RWPE1 (cell line): ENCODE data around the gene HOMEZ.

Source experiments
- CTCF ChIA-PET: fragments of 350-600 bp; sonication (Branson Sonifier 250); formaldehyde crosslinking; extraction: SDS; loops from one replicate; lab custom pipeline; 2021; lab: Yijun Ruan, JAX
- POLR2A ChIA-PET: fragments of 400-600 bp; formaldehyde crosslinking; extraction: SDS; loops from one replicate; lab custom pipeline; 2020; ENCODE audit warnings: antibody characterized with exemption; ENCODE audit not compliant: low non-redundant PET; lab: Yijun Ruan, JAX
- DNase-seq: peaks from one replicate; pipeline ENCODE4 v3.0.0; 2012; ENCODE audit warnings: low spot score
- H3K27ac ChIP-seq: fragments of 450-650 bp; 2 replicates; pipeline ENCODE4 v1.5.1; 2017
- CTCF ChIP-seq: fragments of 450-650 bp; conservative IDR thresholded peaks from 2 replicates; pipeline ENCODE4 v1.5.1; 2017; ENCODE audit warnings: low read depth, mild to moderate bottlenecking

Gene HOMEZ

GRCh38 chr14:23300687-23301223 lies 14.8 kb upstream of the HOMEZ start:
- ChIA-PET POLR2A (interaction anchor here (0.5 to 1.0 kb wide), 2 partner anchors 14 to 15 kb away, joined by 3 read pairs; no protein-coding TSS in a partner anchor), CTCF (interaction anchor here (0.5 to 1.3 kb wide), 8 partner anchors 8 to 293 kb away, joined by 3 to 7 read pairs (median 4); no protein-coding TSS in a partner anchor)
- TF ChIP-seq CTCF, result no peak
- no peak for DNase-seq
- H3K27ac ChIP-seq, result peak overlapping the region; percentile 96

- no peak for DNase-seq
- peak overlapping the region; percentile 96 for H3K27ac ChIP-seq
- ChIA-PET POLR2A (interaction anchor here (0.5 to 1.0 kb wide), 2 partner anchors 13 to 15 kb away, joined by 3 read pairs; no protein-coding TSS in a partner anchor), CTCF (interaction anchor here (0.5 to 1.3 kb wide), 8 partner anchors 12 to 294 kb away, joined by 3 to 9 read pairs (median 6); no protein-coding TSS in a partner anchor)
- TF ChIP-seq CTCF, result no peak
These were observed 14.2 kb upstream of the HOMEZ start for GRCh38 chr14:23299986-23300686.

GRCh38 chr14:23299211-23299957 lies 13.5 kb upstream of the HOMEZ start:
- POLR2A ChIA-PET, result interaction anchor here (1.0 kb wide), 1 partner anchor 13 kb away, joined by 5 read pairs; the partner anchor contains the start of gene HOMEZ
- H3K27ac ChIP-seq, result peak overlapping the region; percentile 36; the same call in 1 of the 2 replicates
- peak; percentile 28 for TF ChIP-seq CTCF
- CTCF ChIA-PET, result interaction anchor here (0.6 to 0.8 kb wide), 8 partner anchors 12 to 202 kb away, joined by 3 to 9 read pairs (median 6); no protein-coding TSS in a partner anchor
- no peak for DNase-seq

GRCh38 chr14:23297611-23298277 lies 11.8 kb upstream of the HOMEZ start:
- DNase-seq, result no peak
- TF ChIP-seq CTCF, result no peak
- H3K27ac ChIP-seq, result peak overlapping the region; percentile 39; the same call in 1 of the 2 replicates
- POLR2A ChIA-PET, result interaction anchor here (0.7 kb wide), 1 partner anchor 38 kb away, joined by 3 read pairs; no protein-coding TSS in a partner anchor
- CTCF ChIA-PET, result interaction anchor here (1.4 kb wide), 1 partner anchor 177 kb away, joined by 3 read pairs; no protein-coding TSS in a partner anchor

- no peak overlapping the region for H3K27ac ChIP-seq
- DNase-seq, result no peak
- ChIA-PET POLR2A (interaction anchor here (0.7 kb wide), 1 partner anchor 38 kb away, joined by 3 read pairs; no protein-coding TSS in a partner anchor), CTCF (interaction anchor here (0.5 to 1.4 kb wide), 2 partner anchors 74 to 177 kb away, joined by 3 read pairs; no protein-coding TSS in a partner anchor)
- TF ChIP-seq CTCF, result no peak
These were observed 11.2 kb upstream of the HOMEZ start for GRCh38 chr14:23297096-23297495.
